Activated CD8-positive, alpha-beta T cell treated with anti-CD3 and anti-CD28 coated beads for 36 hours (primary cell): ENCODE results near the gene DTX1. TPM values are rescaled to one million over a fixed set of nuclear protein-coding genes. Genes with fewer than 3 reads are reported as not detected.
A peak's percentile ranks its signal among the peaks of the same experiment; 100 is the strongest.

Experiments used
- ATAC-seq: fragments of 200-7000 bp; cut with Tn5 transposase; one replicate; pipeline ENCODE4 v1.10.0; 2021; ENCODE audit warnings: mild to moderate bottlenecking, moderate library complexity
- CTCF ChIA-PET: fragments of 350-600 bp; sonication (Branson Sonifier 250); formaldehyde crosslinking; loops from one replicate; lab custom pipeline; 2021; ENCODE audit warnings: antibody characterized with exemption; lab: Charles Lee
- POLR2A ChIA-PET: fragments of 350-600 bp; sonication (Branson Sonifier 250); formaldehyde crosslinking; loops from one replicate; lab custom pipeline; 2021; ENCODE audit warnings: antibody characterized with exemption; lab: Charles Lee
- DNase-seq: peaks from one replicate; pipeline ENCODE4 v3.0.0-alpha.2; 2020
- H3K27ac Mint-ChIP-seq: one replicate; pipeline ENCODE4 v1.8.0; 2021; ENCODE audit warnings: mild to moderate bottlenecking, mixed read lengths
- H3K27me3 Mint-ChIP-seq: one replicate; pipeline ENCODE4 v1.8.0; 2021; ENCODE audit warnings: mixed read lengths
- H3K36me3 Mint-ChIP-seq: one replicate; pipeline ENCODE4 v1.8.0; 2021; ENCODE audit warnings: low read depth, mixed read lengths
- H3K4me1 Mint-ChIP-seq: one replicate; pipeline ENCODE4 v1.8.0; 2021; ENCODE audit warnings: low read depth, mixed read lengths
- H3K4me3 Mint-ChIP-seq: one replicate; pipeline ENCODE4 v1.8.0; 2021; ENCODE audit warnings: mild to moderate bottlenecking, moderate library complexity, mixed read lengths
- H3K9me3 Mint-ChIP-seq: one replicate; pipeline ENCODE4 v1.8.0; 2021; ENCODE audit warnings: mixed read lengths
- intact Hi-C: fragments of 100-400 bp; cut with micrococcal nuclease; formaldehyde crosslinking; loops from one replicate; pipeline ENCODE4 v1.10.0; 2022
- total RNA-seq, 2 experiments: library from RNA; stranded (reverse); gene quantifications; one replicate each; pipeline ENCODE4 v1.2.3, GENCODE V29; 2021
- TF ChIP-seq, protein P1 (sequence below): fragments of 200-600 bp; IDR thresholded peaks from one replicate; pipeline ENCODE4 v1.8.0; 2022; ENCODE audit warnings: antibody characterized with exemption, mild to moderate bottlenecking

The DTX1 gene
- total RNA-seq, 2 experiments from 2014 or later: 2.9 to 3.4 TPM

DNA sequence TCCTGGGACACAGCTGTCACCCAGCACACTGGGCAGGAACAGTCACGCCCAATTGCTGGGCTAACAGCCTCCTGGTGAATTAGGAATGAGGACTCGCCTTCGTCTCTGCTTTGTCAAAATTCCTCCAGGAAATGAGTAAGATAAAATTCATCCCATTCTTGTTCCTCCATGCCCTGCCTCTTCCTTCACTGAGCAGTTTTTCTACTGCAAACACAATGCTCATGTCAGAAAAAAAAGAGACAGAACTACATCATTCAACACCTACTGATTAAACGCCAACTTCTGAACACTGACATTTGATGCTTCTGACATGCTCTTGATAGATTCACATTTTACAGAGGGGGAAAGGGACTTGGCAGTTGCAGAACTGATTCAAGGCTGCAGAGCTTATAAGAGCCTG is 37.5 kb upstream of the DTX1 start:
- intact Hi-C loops: no loop called here
- Mint-ChIP-seq H3K9me3 (no peaks in the 10 kb centered on the region), H3K36me3 (no peaks in the 10 kb centered on the region), H3K4me1 (peaks cover 10% of the 10 kb centered on the region), H3K4me3 (no peak overlapping the region), H3K27me3 (peaks cover 3% of the 10 kb centered on the region), H3K27ac (no peak overlapping the region)
- CTCF ChIA-PET: interaction anchor here (1.5 kb wide), 1 partner anchor 11 kb away, joined by 3 read pairs; no protein-coding TSS in a partner anchor
- ATAC-seq: no peak
- TF ChIP-seq, protein P1, sequence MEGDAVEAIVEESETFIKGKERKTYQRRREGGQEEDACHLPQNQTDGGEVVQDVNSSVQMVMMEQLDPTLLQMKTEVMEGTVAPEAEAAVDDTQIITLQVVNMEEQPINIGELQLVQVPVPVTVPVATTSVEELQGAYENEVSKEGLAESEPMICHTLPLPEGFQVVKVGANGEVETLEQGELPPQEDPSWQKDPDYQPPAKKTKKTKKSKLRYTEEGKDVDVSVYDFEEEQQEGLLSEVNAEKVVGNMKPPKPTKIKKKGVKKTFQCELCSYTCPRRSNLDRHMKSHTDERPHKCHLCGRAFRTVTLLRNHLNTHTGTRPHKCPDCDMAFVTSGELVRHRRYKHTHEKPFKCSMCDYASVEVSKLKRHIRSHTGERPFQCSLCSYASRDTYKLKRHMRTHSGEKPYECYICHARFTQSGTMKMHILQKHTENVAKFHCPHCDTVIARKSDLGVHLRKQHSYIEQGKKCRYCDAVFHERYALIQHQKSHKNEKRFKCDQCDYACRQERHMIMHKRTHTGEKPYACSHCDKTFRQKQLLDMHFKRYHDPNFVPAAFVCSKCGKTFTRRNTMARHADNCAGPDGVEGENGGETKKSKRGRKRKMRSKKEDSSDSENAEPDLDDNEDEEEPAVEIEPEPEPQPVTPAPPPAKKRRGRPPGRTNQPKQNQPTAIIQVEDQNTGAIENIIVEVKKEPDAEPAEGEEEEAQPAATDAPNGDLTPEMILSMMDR: no peak
- no peak for DNase-seq
- POLR2A ChIA-PET: no interaction called here

DNA sequence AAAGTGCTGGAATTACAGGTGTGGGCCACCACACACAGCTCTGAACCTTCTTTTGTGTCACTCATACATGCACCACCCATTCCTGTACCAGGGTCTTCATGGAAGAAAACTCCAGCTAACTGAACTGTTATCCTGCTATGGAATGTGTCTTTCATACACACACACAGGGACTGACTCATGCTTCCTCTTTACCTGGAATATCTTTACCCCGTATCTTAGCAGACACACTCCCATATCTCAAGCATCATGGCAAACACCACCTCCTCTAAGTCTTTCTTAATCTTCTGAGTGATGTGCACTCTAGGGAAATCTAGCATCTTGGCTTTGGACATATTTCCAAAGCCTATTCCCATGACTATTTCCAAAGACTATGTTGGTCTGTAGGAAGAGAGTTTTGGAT is 35.0 kb upstream of the DTX1 start:
- TF ChIP-seq, protein P1: no peak
- H3K4me1 Mint-ChIP-seq: peaks cover 10% of the 10 kb centered on the region

DNA sequence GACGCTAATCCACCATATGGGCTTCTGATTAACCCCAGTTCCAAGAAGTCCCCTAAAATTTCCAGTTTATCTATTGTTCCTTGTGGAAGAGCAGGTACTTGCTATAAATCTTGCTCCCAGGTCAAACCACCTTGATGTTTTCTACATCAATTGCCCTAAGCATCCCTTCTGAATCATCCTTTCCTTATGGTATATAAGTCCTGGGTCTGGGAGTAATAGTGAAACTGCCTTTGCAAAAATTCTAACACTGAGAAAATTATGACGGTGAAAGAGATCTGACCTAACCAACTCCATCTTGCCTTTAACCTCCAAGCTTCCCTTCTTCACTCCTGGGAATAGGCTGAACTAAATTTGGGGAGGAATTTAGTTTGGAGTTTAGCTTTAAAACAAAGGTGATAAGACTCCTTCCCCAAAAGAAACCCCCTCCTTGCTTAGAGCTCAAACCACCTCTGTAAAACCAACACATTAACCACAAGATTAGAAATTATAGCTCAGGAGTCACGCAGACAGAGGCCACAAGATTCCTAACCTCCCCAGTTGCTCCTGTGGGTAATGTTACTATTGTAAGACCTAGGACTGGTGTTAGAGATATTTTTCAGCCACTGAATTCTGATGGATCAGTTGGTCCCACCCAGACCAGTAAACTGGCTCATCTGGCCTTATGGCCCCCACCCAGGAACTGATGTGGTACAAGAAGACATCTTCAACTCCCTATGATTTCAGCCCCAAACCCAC is 33.8 kb upstream of the DTX1 start:
- peaks cover 10% of the 10 kb centered on the region for H3K4me1 Mint-ChIP-seq
- ATAC-seq: peak; percentile 30
- H3K36me3 Mint-ChIP-seq: no peaks in the 10 kb centered on the region
- no peak overlapping the region for H3K4me3 Mint-ChIP-seq
- H3K27me3 Mint-ChIP-seq: peaks cover 5% of the 10 kb centered on the region
- POLR2A ChIA-PET: interaction anchor here (0.5 kb wide), 1 partner anchor 189 kb away, joined by 4 read pairs; no protein-coding TSS in a partner anchor
- no peak for DNase-seq
- TF ChIP-seq, protein P1: no peak
- CTCF ChIA-PET: interaction anchor here (0.9 to 1.2 kb wide), 2 partner anchors 30 to 123 kb away, joined by 3 to 4 read pairs; no protein-coding TSS in a partner anchor
- no peaks in the 10 kb centered on the region for H3K9me3 Mint-ChIP-seq
- no peak overlapping the region for H3K27ac Mint-ChIP-seq
- intact Hi-C loops: no loop called here

More for the DNA sequence above, 35.0 kb upstream of the DTX1 start:
- no peak for DNase-seq
- intact Hi-C loops: no loop called here
- Mint-ChIP-seq H3K36me3 (no peaks in the 10 kb centered on the region), H3K9me3 (no peaks in the 10 kb centered on the region), H3K27me3 (peaks cover 5% of the 10 kb centered on the region), H3K4me3 (no peak overlapping the region), H3K27ac (no peak overlapping the region)
- ATAC-seq: no peak
- POLR2A ChIA-PET: interaction anchor here (0.9 kb wide), 1 partner anchor 13 kb away, joined by 4 read pairs; no protein-coding TSS in a partner anchor
- CTCF ChIA-PET: interaction anchor here (0.9 to 1.0 kb wide), 2 partner anchors 28 kb away, joined by 3 to 6 read pairs; no protein-coding TSS in a partner anchor

DNA sequence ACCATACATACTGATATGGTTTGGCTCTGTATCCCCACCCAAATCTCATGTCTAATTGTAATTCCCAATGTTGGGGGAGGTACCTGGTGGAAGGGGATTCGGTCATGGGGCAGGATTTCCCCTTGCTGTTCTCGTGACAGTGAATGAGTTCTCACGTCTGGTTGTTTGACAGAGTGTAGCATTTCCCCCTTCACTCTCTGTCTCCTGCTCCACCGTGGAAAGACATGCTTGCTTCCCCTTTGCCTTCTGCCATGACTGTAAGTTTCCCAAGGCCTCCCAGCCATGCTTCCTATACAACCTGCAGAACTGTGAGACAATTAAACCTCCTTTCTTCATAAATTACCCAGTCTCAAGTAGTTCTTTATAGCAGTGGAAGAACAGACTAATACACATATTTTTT is 28.8 kb upstream of the DTX1 start:
- Mint-ChIP-seq H3K27me3 (peaks cover 5% of the 10 kb centered on the region), H3K9me3 (no peaks in the 10 kb centered on the region), H3K36me3 (no peaks in the 10 kb centered on the region), H3K4me1 (peaks cover 9% of the 10 kb centered on the region), H3K4me3 (no peak overlapping the region), H3K27ac (no peak overlapping the region)
- ATAC-seq (no peak), DNase-seq (no peak)
- TF ChIP-seq, protein P1: no peak
- ChIA-PET CTCF (no interaction called here), POLR2A (no interaction called here)
- intact Hi-C loops: no loop called here

DNA sequence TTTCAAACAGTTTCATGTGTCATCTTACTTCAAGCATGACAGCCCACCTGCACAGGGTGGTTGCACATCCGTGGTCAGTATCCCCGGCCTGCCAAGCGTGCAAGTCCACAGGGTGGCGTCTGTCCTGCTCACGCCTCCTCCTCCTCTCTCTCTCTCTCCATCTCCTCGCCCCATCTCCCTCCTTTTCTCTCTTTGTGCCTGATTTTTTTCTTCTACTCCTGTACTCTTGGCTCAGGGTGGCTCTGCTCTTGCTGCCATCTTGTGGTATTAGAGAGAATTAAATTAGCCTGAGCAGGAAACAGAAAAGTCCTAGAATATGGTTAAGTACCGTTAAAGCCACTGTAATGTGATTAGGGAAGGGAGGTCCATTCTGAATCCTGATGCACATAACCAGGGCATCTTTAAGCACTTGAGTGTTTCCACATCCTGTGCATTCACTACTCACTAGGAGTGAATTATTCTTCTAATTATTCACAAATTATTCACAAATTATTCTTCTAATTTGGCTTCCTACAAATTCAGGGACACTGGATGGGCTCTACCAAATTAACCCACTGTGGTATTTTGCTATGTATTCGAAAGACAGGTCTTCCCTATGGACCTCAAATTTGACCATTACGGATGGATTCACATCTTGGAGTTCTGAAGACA is 25.5 kb upstream of the DTX1 start:
- no peaks in the 10 kb centered on the region for H3K36me3 Mint-ChIP-seq
- no peaks in the 10 kb centered on the region for H3K9me3 Mint-ChIP-seq
- CTCF ChIA-PET: interaction anchor here (1.0 to 2.9 kb wide), 6 partner anchors 18 to 142 kb away, joined by 3 to 13 read pairs (median 6); no protein-coding TSS in a partner anchor
- peaks cover 4% of the 10 kb centered on the region for H3K27me3 Mint-ChIP-seq
- H3K4me3 Mint-ChIP-seq: no peak overlapping the region
- TF ChIP-seq, protein P1: peak; percentile 62
- intact Hi-C loops: loop anchor here (5.0 kb wide), 1 partner anchor 129 kb away; no protein-coding TSS in a partner anchor
- POLR2A ChIA-PET: no interaction called here
- peaks cover 2% of the 10 kb centered on the region for H3K4me1 Mint-ChIP-seq
- no peak overlapping the region for H3K27ac Mint-ChIP-seq
- peak; percentile 39 for ATAC-seq
- DNase-seq: peak; percentile 4
